GM19452 (cell line): Measurements from ENCODE around the gene OR51G2.
"Not testable (repeated sequence)": the region's sequence is repeated elsewhere in the genome, so short reads cannot be mapped to it uniquely, and the experiment has no call there.

Source experiments
- ATAC-seq: cut with Tn5 transposase; IDR thresholded peaks from one replicate; pipeline ENCODE4 v1.9.1; 2021; ENCODE audit not compliant: unreplicated experiment

The OR51G2 gene

GRCh38 chr11:4919250-4919649 lies at the start of gene OR51G2:
Gene OR51G2 (minus strand): TSS chr11:4919350. CDS start chr11:4915663, 3,687 bp downstream.
- no peak for ATAC-seq

GRCh38 chr11:4962816-4963215 lies 43.7 kb upstream of the OR51G2 start:
- ATAC-seq = no peak

GRCh38 chr11:4960877-4961276 lies 41.7 kb upstream of the OR51G2 start:
- ATAC-seq = no peak

- ATAC-seq = no peak
Measured at GRCh38 chr11:4957396-4957795, 38.2 kb upstream of the OR51G2 start.

- not testable (repeated sequence) for ATAC-seq
Measured at GRCh38 chr11:4955613-4956012, 36.5 kb upstream of the OR51G2 start, which contains the start of gene OR51A2. Gene OR51A2 (minus strand): TSS chr11:4955713. CDS start chr11:4955713, 0 bp downstream.

GRCh38 chr11:4947505-4947904 lies 28.4 kb upstream of the OR51G2 start, which contains the start of gene OR51A4:
Gene OR51A4 (minus strand): TSS chr11:4947605. CDS start chr11:4947100, 505 bp downstream.
- no peak for ATAC-seq

- ATAC-seq = no peak
Measured at GRCh38 chr11:4936745-4937144, 17.6 kb upstream of the OR51G2 start.

GRCh38 chr11:4932751-4933150 lies 13.6 kb upstream of the OR51G2 start:
- no peak for ATAC-seq

GRCh38 chr11:4926608-4927007 lies 7.5 kb upstream of the OR51G2 start:
- ATAC-seq = no peak

GRCh38 chr11:4924239-4924638 lies 5.1 kb upstream of the OR51G2 start, which contains the start of gene OR51G1:
Gene OR51G1 (minus strand): TSS chr11:4924339. CDS start chr11:4924339, 0 bp downstream.
- ATAC-seq = no peak

GRCh38 chr11:4922304-4922703 lies 3.2 kb upstream of the OR51G2 start:
- no peak for ATAC-seq

GRCh38 chr11:4921796-4922195 lies 2.6 kb upstream of the OR51G2 start:
- no peak for ATAC-seq

GRCh38 chr11:4916581-4916980 lies 2.6 kb downstream of the OR51G2 start:
- ATAC-seq = no peak

GRCh38 chr11:4903484-4903883 lies 15.7 kb downstream of the OR51G2 start, which contains the start of gene OR51A7:
Gene OR51A7 (plus strand): TSS chr11:4903783. CDS start chr11:4907370, 3,587 bp downstream.
- no peak for ATAC-seq

- no peak for ATAC-seq
Measured at GRCh38 chr11:4891996-4892640, 27.0 kb downstream of the OR51G2 start.

- no peak for ATAC-seq
Measured at GRCh38 chr11:4890279-4890678, 28.9 kb downstream of the OR51G2 start.

GRCh38 chr11:4887591-4887990 lies 31.6 kb downstream of the OR51G2 start:
- ATAC-seq = no peak

GRCh38 chr11:4886186-4886585 lies 33.0 kb downstream of the OR51G2 start:
- no peak for ATAC-seq

GRCh38 chr11:4884361-4884760 lies 34.8 kb downstream of the OR51G2 start:
- no peak for ATAC-seq

- ATAC-seq = no peak
Measured at GRCh38 chr11:4882543-4882942, 36.6 kb downstream of the OR51G2 start.

GRCh38 chr11:4881860-4882500 lies 37.2 kb downstream of the OR51G2 start, which contains the start of gene OR51T1:
Gene OR51T1 (plus strand): TSS chr11:4881900. CDS start chr11:4881900, 0 bp downstream.
- ATAC-seq = no peak

GRCh38 chr11:4881188-4881587 lies 38.0 kb downstream of the OR51G2 start:
- no peak for ATAC-seq
